Measurements from ENCODE around the gene HLA-F.

DNA sequence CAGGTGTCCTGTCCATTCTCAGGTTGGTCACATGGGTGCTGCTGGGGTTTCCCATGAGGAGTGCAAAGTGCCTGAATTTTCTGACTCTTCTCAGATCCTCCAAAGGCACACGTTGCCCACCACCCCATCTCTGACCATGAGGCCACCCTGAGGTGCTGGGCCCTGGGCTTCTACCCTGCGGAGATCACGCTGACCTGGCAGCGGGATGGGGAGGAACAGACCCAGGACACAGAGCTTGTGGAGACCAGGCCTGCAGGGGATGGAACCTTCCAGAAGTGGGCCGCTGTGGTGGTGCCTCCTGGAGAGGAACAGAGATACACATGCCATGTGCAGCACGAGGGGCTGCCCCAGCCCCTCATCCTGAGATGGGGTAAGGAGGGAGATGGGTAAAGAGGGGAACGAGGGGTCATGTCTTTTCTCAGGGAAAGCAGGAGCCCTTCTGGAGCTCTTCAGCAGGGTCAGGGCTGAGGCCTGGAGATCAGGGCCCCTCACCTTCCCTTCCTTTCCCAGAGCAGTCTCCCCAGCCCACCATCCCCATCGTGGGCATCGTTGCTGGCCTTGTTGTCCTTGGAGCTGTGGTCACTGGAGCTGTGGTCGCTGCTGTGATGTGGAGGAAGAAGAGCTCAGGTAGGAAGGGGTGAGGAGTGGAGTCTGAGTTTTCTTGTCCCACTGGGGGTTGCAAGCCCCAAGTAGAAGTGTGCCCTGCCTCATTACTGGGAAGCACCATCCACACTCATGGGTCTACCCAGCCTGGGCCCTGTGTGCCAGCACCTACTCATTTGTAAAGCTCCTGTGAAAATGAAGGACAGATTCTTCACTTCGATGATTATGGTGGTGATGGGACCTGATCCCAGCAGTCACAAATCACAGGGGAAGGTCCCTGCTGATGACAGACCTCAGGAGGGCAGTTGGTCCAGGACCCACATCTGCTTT, 2.0 kb downstream of the HLA-F start:
- TF ChIP-seq EHMT2 (IDR thresholded peaks at IDR 0.05; ENCODE audit: low read depth), result no peak
- TF ChIP-seq SREBF2 (IDR thresholded peaks at IDR 0.05), result no peak
- no peak for TF ChIP-seq MAZ (IDR thresholded peaks at IDR 0.05; ENCODE audit: borderline replicate concordance, low read depth, low read length)
- TF ChIP-seq RNF2 (IDR thresholded peaks at IDR 0.05; ENCODE audit: borderline replicate concordance, low read depth), result no peak
- TF ChIP-seq, protein P1, sequence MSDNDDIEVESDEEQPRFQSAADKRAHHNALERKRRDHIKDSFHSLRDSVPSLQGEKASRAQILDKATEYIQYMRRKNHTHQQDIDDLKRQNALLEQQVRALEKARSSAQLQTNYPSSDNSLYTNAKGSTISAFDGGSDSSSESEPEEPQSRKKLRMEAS (IDR thresholded peaks at IDR 0.05), result no peak
- TF ChIP-seq, protein P2, sequence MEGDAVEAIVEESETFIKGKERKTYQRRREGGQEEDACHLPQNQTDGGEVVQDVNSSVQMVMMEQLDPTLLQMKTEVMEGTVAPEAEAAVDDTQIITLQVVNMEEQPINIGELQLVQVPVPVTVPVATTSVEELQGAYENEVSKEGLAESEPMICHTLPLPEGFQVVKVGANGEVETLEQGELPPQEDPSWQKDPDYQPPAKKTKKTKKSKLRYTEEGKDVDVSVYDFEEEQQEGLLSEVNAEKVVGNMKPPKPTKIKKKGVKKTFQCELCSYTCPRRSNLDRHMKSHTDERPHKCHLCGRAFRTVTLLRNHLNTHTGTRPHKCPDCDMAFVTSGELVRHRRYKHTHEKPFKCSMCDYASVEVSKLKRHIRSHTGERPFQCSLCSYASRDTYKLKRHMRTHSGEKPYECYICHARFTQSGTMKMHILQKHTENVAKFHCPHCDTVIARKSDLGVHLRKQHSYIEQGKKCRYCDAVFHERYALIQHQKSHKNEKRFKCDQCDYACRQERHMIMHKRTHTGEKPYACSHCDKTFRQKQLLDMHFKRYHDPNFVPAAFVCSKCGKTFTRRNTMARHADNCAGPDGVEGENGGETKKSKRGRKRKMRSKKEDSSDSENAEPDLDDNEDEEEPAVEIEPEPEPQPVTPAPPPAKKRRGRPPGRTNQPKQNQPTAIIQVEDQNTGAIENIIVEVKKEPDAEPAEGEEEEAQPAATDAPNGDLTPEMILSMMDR (IDR thresholded peaks at IDR 0.05), result no peak
